SK-N-SH (cell line): Measurements from ENCODE around the gene IDI2.

Experiments used
- CTCF ChIP-seq: fragments of 200-600 bp; sonication (generic); IDR thresholded peaks from 2 replicates; pipeline ENCODE4 v1.6.1; 2017; ENCODE audit warnings: antibody characterized with exemption, mild to moderate bottlenecking, moderate library complexity
- EP300 ChIP-seq, 2 experiments: IDR thresholded peaks; 2 replicates each; pipeline versions ENCODE4 v1.4.0 to v1.6.1; 2012; ENCODE audit warnings: borderline replicate concordance in 1 of 2, low read depth in 1 of 2, low read length in 1 of 2
- EZH2phosphoT487 ChIP-seq: fragments of 200-600 bp; sonication (generic); IDR thresholded peaks from 2 replicates; pipeline ENCODE4 v1.6.1; 2017; ENCODE audit warnings: low read depth, mixed run types, mild to moderate bottlenecking, antibody characterized with exemption, moderate library complexity, borderline replicate concordance
- POLR2AphosphoS5 ChIP-seq: IDR thresholded peaks from 2 replicates; pipeline ENCODE4 v1.6.1; 2012; ENCODE audit warnings: low read depth, low read length
- RAD21 ChIP-seq: IDR thresholded peaks from 2 replicates; pipeline ENCODE4 v1.6.1; 2012; ENCODE audit warnings: mild to moderate bottlenecking, low read length
- SIN3A ChIP-seq: IDR thresholded peaks from 2 replicates; pipeline ENCODE4 v1.6.1; 2012; ENCODE audit warnings: low read depth, mild to moderate bottlenecking, low read length, moderate library complexity, borderline replicate concordance
- TCF12 ChIP-seq: IDR thresholded peaks from 2 replicates; pipeline ENCODE4 v1.4.0; 2012
- TF ChIP-seq, protein P1 (sequence below): IDR thresholded peaks from 2 replicates; pipeline ENCODE4 v1.4.0; 2012; ENCODE audit warnings: low read depth

- no peak for TF ChIP-seq TCF12
- TF ChIP-seq RAD21, result no peak
- TF ChIP-seq CTCF, result no peak
- TF ChIP-seq, protein P1, sequence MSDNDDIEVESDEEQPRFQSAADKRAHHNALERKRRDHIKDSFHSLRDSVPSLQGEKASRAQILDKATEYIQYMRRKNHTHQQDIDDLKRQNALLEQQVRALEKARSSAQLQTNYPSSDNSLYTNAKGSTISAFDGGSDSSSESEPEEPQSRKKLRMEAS, result no peak
- no peak for TF ChIP-seq EZH2phosphoT487
- no peak for TF ChIP-seq SIN3A
- no peak for TF ChIP-seq EP300 (IDR thresholded peaks at IDR 0.05; ENCODE audit: borderline replicate concordance in 1 of 2, low read depth in 1 of 2, low read length in 1 of 2)
- no peak for TF ChIP-seq POLR2AphosphoS5
These were observed 52.9 kb downstream of the IDI2 start for GRCh38 chr10:972763-973162.
